Endothelial cell (in vitro differentiated cells): ENCODE results near the gene COG4. TPM values are rescaled to one million over a fixed set of nuclear protein-coding genes. Genes with fewer than 3 reads are reported as not detected.

Experiments used
- DNase-seq: peaks from one replicate; pipeline ENCODE4 v3.0.0; 2021; ENCODE audit warnings: low spot score
- H3K27ac Mint-ChIP-seq: one replicate; pipeline ENCODE4 v1.8.0; 2021; ENCODE audit warnings: mixed read lengths, inconsistent platforms; ENCODE audit not compliant: unreplicated experiment
- H3K27me3 Mint-ChIP-seq: one replicate; pipeline ENCODE4 v1.8.0; 2021; ENCODE audit warnings: mild to moderate bottlenecking, moderate library complexity, mixed read lengths, inconsistent platforms; ENCODE audit not compliant: unreplicated experiment
- H3K36me3 Mint-ChIP-seq: one replicate; pipeline ENCODE4 v1.8.0; 2021; ENCODE audit warnings: mild to moderate bottlenecking, low read depth, mixed read lengths, inconsistent platforms; ENCODE audit not compliant: unreplicated experiment
- H3K4me1 Mint-ChIP-seq: one replicate; pipeline ENCODE4 v1.8.0; 2021; ENCODE audit warnings: mild to moderate bottlenecking, mixed read lengths, inconsistent platforms; ENCODE audit not compliant: unreplicated experiment
- H3K4me3 Mint-ChIP-seq: one replicate; pipeline ENCODE4 v1.8.0; 2021; ENCODE audit warnings: mild to moderate bottlenecking, mixed read lengths, inconsistent platforms; ENCODE audit not compliant: unreplicated experiment
- H3K9me3 Mint-ChIP-seq: one replicate; pipeline ENCODE4 v1.8.0; 2021; ENCODE audit warnings: mixed read lengths, inconsistent platforms; ENCODE audit not compliant: unreplicated experiment
- total RNA-seq: library from RNA; stranded (reverse); fragmentation: NEBNext Ultra II Directional; extraction: Animal tissue kit (Norgen Biotek cat#: 25700); gene quantifications from one replicate; pipeline ENCODE4 v1.2.1, GENCODE V29; 2021; ENCODE audit not compliant: unreplicated experiment
- TF ChIP-seq, protein P1 (sequence below): fragments of 200-600 bp; sonication (generic); IDR thresholded peaks from one replicate; pipeline ENCODE4 v1.5.0; 2021; ENCODE audit warnings: antibody characterized with exemption; ENCODE audit not compliant: unreplicated experiment

COG4 gene
- total RNA-seq, 1 donor from 2014 or later = 64.1 TPM

DNA sequence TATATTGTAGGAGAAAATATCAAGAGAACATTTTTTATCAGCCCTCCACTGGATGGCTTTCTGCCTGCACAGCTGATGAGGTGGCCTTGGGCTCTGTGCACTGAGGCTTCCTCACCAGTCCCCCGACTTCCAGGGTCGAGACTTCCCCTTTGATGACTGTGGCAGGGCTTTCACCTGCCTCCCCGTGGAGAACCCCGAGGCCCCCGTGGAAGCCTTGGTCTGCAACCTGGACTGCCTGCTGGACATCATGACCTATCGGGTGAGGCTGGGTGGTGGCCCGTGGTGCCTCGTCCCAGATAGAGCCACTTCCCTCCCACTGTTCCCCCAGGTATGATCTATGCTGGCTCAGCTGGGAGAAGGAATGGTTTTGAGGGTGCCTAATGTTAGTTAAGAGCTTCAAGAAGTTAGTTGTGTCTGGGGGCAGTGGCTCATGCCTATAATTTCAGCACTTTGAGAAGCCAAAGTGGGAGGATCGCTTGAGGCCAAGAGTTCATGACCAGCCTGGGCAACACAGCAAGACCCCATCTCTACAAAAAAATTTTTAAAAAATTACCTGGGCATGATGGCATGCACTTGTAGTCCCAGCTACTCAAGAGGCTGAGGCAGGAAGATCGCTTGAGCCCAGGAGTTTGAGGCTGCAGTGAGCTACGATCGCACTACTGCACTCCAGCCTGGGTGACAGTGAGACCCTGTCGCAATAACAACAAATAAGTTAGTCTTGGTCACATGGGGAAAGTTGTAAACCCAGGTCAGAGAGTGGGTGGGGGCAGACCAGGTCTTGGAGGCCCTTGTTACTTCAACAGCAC, 57.2 kb downstream of the COG4 start:
- Mint-ChIP-seq H3K9me3 (no peaks in the 10 kb centered on the region), H3K36me3 (no peaks in the 10 kb centered on the region), H3K27me3 (no peaks in the 10 kb centered on the region), H3K27ac (no peak overlapping the region), H3K4me1 (peaks cover 2% of the 10 kb centered on the region), H3K4me3 (no peak overlapping the region)
- no peak for DNase-seq
- TF ChIP-seq, protein P1, sequence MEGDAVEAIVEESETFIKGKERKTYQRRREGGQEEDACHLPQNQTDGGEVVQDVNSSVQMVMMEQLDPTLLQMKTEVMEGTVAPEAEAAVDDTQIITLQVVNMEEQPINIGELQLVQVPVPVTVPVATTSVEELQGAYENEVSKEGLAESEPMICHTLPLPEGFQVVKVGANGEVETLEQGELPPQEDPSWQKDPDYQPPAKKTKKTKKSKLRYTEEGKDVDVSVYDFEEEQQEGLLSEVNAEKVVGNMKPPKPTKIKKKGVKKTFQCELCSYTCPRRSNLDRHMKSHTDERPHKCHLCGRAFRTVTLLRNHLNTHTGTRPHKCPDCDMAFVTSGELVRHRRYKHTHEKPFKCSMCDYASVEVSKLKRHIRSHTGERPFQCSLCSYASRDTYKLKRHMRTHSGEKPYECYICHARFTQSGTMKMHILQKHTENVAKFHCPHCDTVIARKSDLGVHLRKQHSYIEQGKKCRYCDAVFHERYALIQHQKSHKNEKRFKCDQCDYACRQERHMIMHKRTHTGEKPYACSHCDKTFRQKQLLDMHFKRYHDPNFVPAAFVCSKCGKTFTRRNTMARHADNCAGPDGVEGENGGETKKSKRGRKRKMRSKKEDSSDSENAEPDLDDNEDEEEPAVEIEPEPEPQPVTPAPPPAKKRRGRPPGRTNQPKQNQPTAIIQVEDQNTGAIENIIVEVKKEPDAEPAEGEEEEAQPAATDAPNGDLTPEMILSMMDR = no peak

DNA sequence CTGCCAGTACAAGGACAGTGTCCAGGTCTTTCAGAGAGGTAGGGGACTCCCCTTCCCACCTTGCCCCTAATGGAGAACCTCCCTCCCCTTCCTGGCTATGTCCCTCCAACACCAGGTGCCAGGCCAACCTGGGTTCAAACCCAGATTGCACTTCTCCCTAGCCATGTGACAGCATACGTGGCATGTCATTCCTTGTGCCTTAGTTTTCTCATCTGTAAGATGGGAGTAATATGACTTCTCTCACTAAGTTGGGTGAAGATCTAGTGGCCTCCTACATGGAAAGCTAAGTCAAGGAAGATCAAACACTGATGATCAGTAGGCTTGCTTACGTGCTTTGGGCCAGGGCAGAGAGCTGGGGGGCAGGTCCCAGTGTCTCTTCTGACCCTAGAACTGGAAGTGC, 60.1 kb downstream of the COG4 start:
- no peaks in the 10 kb centered on the region for H3K36me3 Mint-ChIP-seq
- H3K27me3 Mint-ChIP-seq = no peaks in the 10 kb centered on the region
- peaks cover 2% of the 10 kb centered on the region for H3K4me1 Mint-ChIP-seq
- TF ChIP-seq, protein P1 = no peak
- H3K9me3 Mint-ChIP-seq = no peaks in the 10 kb centered on the region
- no peak overlapping the region for H3K4me3 Mint-ChIP-seq
- DNase-seq = no peak
- H3K27ac Mint-ChIP-seq = no peak overlapping the region

DNA sequence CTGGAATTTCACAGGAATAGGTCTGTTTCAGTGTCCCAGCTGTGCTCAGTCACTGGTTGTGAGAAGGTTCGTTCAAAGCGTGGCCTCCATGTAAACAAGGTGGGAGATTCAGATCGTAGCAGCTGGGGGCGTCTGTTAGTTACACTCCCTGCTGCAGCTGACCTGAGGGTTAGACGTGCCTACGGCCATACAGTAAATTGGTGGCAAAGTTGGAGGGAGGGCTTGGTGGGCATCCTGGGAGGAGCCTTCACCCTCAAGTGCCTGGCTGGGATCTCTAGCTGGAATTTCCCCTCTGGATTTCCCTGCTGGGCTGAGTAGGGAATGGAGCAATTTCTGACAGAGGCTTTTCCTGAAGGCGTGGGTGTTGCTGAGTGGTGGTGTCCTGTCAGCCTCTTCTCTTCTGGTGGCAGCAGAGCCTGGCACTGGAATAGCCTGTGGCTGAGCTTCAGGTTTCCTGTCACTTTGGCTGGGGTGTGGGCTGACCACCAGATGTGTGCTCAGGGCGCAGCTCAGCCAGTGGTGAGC, 62.6 kb downstream of the COG4 start:
- H3K36me3 Mint-ChIP-seq = no peaks in the 10 kb centered on the region
- peaks cover 2% of the 10 kb centered on the region for H3K4me1 Mint-ChIP-seq
- no peaks in the 10 kb centered on the region for H3K27me3 Mint-ChIP-seq
- TF ChIP-seq, protein P1 = no peak
- H3K27ac Mint-ChIP-seq = peak overlapping the region; percentile 9
- H3K9me3 Mint-ChIP-seq = no peaks in the 10 kb centered on the region
- no peak for DNase-seq
- H3K4me3 Mint-ChIP-seq = no peak overlapping the region

DNA sequence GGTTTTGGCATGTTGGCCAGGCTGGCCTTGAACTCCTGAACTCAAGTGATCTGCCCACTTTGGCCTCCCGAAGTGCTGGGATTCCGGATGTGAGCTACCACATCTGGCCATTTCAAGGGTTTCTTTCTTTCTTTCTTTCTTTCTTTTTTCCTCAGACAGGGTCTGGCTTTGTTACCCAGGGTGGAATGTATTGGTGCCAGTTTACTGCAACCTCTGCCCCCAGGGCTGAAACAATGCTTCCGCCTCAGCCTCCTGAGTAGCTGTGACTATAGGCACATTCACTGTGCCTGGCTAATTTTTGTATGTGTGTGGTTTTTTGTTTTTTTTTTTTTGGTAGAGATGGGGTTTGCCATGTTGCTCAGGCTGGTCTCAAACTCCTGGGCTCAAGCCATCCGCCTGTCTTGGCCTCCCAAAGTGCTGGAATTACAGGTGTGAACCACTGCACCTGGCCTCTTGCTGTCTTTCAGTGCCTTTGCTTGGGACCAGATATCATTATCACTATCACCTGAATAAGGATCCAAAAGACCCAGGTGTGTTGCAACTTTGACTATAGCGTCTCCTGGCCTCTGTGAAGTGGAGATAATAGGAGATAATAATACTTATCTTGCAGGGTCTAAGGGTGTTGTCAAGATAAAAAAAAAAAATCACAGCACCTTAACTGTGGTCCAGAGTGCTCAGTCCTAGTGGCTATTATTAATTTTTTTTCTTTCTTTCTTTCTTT, 65.7 kb downstream of the COG4 start:
- no peak overlapping the region for H3K27ac Mint-ChIP-seq
- peaks cover 8% of the 10 kb centered on the region for H3K4me1 Mint-ChIP-seq
- no peaks in the 10 kb centered on the region for H3K9me3 Mint-ChIP-seq
- TF ChIP-seq, protein P1 = no peak
- no peak overlapping the region for H3K4me3 Mint-ChIP-seq
- peaks cover 3% of the 10 kb centered on the region for H3K27me3 Mint-ChIP-seq
- no peak for DNase-seq
- H3K36me3 Mint-ChIP-seq = no peaks in the 10 kb centered on the region

DNA sequence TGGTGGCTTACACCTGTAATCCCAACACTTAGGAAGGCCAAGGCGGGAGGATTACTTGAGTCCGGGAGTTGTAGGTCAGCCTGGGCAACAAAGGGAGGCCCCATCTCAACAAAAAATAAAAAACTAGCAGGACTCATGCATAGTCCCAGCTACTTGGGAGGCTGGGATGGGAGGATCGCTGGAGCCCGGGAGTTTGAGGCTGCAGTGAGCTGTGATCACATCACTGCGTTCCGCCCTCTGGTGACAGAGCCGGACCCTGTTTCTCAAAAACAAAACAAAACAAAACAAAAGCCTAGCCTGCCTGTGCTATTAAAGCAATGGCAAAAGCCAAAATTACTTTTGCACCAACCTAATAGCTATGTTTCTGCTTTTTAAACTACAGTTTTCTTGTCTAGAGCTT, 67.4 kb downstream of the COG4 start:
- TF ChIP-seq, protein P1 = no peak
- H3K36me3 Mint-ChIP-seq = no peaks in the 10 kb centered on the region
- peaks cover 6% of the 10 kb centered on the region for H3K4me1 Mint-ChIP-seq
- no peaks in the 10 kb centered on the region for H3K9me3 Mint-ChIP-seq
- peak overlapping the region; percentile 29 for H3K4me3 Mint-ChIP-seq
- H3K27ac Mint-ChIP-seq = no peak overlapping the region
- peaks cover 3% of the 10 kb centered on the region for H3K27me3 Mint-ChIP-seq
- no peak for DNase-seq
